Measurements from ENCODE around the gene KCNT2.

DNA sequence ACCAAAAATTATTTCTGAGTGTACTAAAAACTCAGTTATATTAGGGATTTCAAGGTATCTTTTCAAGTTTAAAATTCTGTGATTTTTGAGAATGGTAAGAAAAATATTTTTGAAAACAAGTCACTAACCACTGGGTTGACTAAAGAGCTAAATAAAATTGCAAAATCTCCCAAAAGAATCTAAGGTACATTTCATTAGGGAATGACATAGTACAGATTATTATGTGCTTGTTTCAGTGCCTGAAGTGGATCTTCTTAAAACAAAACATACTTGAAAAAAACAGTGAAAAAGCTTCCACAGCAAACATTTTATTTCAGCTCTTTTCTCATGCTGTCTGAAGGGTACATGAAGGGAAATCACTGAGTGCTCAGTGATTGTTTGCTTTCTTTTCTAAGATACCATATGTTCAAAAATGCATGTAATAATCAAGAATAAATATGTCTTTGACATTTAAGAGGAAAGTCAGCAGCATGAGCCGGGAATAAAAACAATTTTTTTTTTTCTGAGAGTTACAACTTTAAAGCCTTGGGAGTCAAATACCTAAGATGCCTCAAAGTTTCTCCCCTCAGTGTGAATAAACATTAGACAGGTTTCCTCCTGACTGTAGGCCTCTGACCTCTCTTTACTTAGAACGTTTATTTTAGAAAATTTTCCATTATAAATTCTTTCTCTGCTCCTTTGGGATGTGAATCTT, 200.7 kb downstream of the KCNT2 start:
- TF ChIP-seq EZH2 (IDR thresholded peaks at IDR 0.05) (no peak), EZH2phosphoT487 (IDR thresholded peaks at IDR 0.05) (no peak)
- TF ChIP-seq, protein P1, sequence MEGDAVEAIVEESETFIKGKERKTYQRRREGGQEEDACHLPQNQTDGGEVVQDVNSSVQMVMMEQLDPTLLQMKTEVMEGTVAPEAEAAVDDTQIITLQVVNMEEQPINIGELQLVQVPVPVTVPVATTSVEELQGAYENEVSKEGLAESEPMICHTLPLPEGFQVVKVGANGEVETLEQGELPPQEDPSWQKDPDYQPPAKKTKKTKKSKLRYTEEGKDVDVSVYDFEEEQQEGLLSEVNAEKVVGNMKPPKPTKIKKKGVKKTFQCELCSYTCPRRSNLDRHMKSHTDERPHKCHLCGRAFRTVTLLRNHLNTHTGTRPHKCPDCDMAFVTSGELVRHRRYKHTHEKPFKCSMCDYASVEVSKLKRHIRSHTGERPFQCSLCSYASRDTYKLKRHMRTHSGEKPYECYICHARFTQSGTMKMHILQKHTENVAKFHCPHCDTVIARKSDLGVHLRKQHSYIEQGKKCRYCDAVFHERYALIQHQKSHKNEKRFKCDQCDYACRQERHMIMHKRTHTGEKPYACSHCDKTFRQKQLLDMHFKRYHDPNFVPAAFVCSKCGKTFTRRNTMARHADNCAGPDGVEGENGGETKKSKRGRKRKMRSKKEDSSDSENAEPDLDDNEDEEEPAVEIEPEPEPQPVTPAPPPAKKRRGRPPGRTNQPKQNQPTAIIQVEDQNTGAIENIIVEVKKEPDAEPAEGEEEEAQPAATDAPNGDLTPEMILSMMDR (IDR thresholded peaks at IDR 0.05): no peak

Data from neural progenitor cell (in vitro differentiated cells).